Measurements from ENCODE around the gene LIPE. TPM values are rescaled to one million over a fixed set of nuclear protein-coding genes. Genes with fewer than 3 reads are reported as not detected.

The LIPE gene
- total RNA-seq, 1 experiment from 2014 or later, result 17.1 TPM

- H3K27me3 Mint-ChIP-seq (ENCODE audit: unreplicated experiment), result peaks cover 48% of the 10 kb centered on the region
- no peak overlapping the region for H3K4me3 Mint-ChIP-seq (ENCODE audit: low read depth, unreplicated experiment)
- intact Hi-C loops (cut with micrococcal nuclease; ENCODE audit: unreplicated experiment), result no loop called here
- no peak overlapping the region for H3K27ac Mint-ChIP-seq (ENCODE audit: unreplicated experiment)
- H3K9me3 Mint-ChIP-seq (ENCODE audit: low read depth, unreplicated experiment), result no peaks in the 10 kb centered on the region
- no TSS peak for BruUV-seq (replicated peaks)
- DNase-seq, result no peak
- H3K36me3 Mint-ChIP-seq (ENCODE audit: insufficient read depth, unreplicated experiment), result peaks cover 6% of the 10 kb centered on the region
- no peaks in the 10 kb centered on the region for H3K4me1 Mint-ChIP-seq (ENCODE audit: low read depth, unreplicated experiment)
- no peak for TF ChIP-seq CTCF (IDR thresholded peaks at IDR 0.05; ENCODE audit: unreplicated experiment)
- CTCF ChIA-PET, result interaction anchor here (0.7 to 1.1 kb wide), 3 partner anchors 16 to 53 kb away, joined by 3 to 7 read pairs (median 3); no protein-coding TSS in a partner anchor
Observed at GRCh38 chr19:42380155-42380554, 47.0 kb downstream of the LIPE start.

GRCh38 chr19:42378225-42379215 is 48.7 kb downstream of the LIPE start:
- Mint-ChIP-seq H3K36me3 (ENCODE audit: insufficient read depth, unreplicated experiment) (peaks cover 6% of the 10 kb centered on the region), H3K4me1 (ENCODE audit: low read depth, unreplicated experiment) (no peaks in the 10 kb centered on the region), H3K9me3 (ENCODE audit: low read depth, unreplicated experiment) (no peaks in the 10 kb centered on the region), H3K4me3 (ENCODE audit: low read depth, unreplicated experiment) (no peak overlapping the region), H3K27ac (ENCODE audit: unreplicated experiment) (no peak overlapping the region), H3K27me3 (ENCODE audit: unreplicated experiment) (peaks cover 46% of the 10 kb centered on the region)
- TF ChIP-seq CTCF (IDR thresholded peaks at IDR 0.05; ENCODE audit: unreplicated experiment), result no peak
- intact Hi-C loops (cut with micrococcal nuclease; ENCODE audit: unreplicated experiment), result no loop called here
- no TSS peak for BruUV-seq (replicated peaks)
- no peak for DNase-seq
- CTCF ChIA-PET, result interaction anchor here (0.5 kb wide), 1 partner anchor 156 kb away, joined by 3 read pairs; no protein-coding TSS in a partner anchor

DNA sequence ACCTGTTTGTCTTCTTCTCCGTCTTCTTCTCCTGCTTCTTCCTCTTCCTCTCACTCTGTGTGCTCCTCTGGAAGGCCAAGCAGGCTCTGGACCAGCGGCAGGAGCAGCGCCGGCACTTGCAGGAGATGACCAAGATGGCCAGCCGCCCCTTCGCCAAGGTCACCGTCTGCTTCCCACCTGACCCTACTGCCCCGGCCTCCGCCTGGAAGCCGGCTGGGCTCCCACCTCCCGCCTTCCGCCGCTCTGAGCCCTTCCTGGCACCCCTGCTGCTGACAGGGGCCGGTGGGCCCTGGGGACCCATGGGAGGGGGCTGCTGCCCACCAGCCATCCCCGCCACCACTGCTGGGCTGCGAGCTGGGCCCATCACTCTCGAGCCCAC is 51.0 kb downstream of the LIPE start:
- H3K27me3 Mint-ChIP-seq (ENCODE audit: unreplicated experiment), result peaks cover 26% of the 10 kb centered on the region
- no peak overlapping the region for H3K27ac Mint-ChIP-seq (ENCODE audit: unreplicated experiment)
- no peak for DNase-seq
- no peaks in the 10 kb centered on the region for H3K9me3 Mint-ChIP-seq (ENCODE audit: low read depth, unreplicated experiment)
- TF ChIP-seq CTCF (IDR thresholded peaks at IDR 0.05; ENCODE audit: unreplicated experiment), result no peak
- CTCF ChIA-PET, result no interaction called here
- H3K4me1 Mint-ChIP-seq (ENCODE audit: low read depth, unreplicated experiment), result no peaks in the 10 kb centered on the region
- peaks cover 11% of the 10 kb centered on the region for H3K36me3 Mint-ChIP-seq (ENCODE audit: insufficient read depth, unreplicated experiment)
- H3K4me3 Mint-ChIP-seq (ENCODE audit: low read depth, unreplicated experiment), result no peak overlapping the region
- intact Hi-C loops (cut with micrococcal nuclease; ENCODE audit: unreplicated experiment), result no loop called here
- BruUV-seq (replicated peaks), result no TSS peak

DNA sequence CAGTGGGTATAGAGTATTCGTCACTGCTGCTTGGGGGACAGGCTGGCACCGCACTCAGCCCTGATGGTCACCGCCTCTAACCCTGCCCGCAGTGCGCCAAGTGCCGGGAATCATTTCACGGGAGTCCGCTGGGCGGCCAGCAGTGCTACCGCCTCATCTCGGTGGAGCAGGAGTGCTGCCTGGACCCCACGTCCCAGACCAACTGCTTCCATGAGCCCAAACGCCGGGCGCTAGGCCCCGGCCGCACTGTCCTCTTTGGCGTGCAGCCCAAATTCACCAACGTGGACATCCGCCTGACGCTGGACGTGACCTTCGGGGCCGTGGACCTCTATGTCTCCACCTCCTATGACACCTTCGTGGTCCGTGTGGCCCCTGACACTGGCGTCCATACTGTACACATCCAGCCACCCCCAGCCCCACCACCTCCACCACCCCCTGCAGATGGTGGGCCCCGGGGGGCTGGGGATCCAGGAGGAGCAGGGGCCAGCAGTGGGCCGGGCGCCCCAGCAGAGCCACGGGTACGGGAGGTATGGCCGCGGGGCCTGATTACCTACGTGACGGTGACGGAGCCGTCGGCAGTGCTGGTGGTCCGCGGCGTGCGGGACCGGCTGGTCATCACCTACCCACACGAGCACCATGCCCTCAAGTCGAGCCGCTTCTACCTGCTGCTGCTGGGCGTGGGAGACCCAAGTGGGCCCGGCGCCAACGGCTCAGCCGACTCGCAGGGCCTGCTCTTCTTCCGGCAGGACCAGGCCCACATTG is 51.6 kb downstream of the LIPE start:
- no peaks in the 10 kb centered on the region for H3K4me1 Mint-ChIP-seq (ENCODE audit: low read depth, unreplicated experiment)
- no peak for DNase-seq
- H3K36me3 Mint-ChIP-seq (ENCODE audit: insufficient read depth, unreplicated experiment), result peaks cover 13% of the 10 kb centered on the region
- H3K4me3 Mint-ChIP-seq (ENCODE audit: low read depth, unreplicated experiment), result no peak overlapping the region
- peaks cover 24% of the 10 kb centered on the region for H3K27me3 Mint-ChIP-seq (ENCODE audit: unreplicated experiment)
- intact Hi-C loops (cut with micrococcal nuclease; ENCODE audit: unreplicated experiment), result no loop called here
- H3K9me3 Mint-ChIP-seq (ENCODE audit: low read depth, unreplicated experiment), result no peaks in the 10 kb centered on the region
- no TSS peak for BruUV-seq (replicated peaks)
- CTCF ChIA-PET, result no interaction called here
- H3K27ac Mint-ChIP-seq (ENCODE audit: unreplicated experiment), result no peak overlapping the region
- no peak for TF ChIP-seq CTCF (IDR thresholded peaks at IDR 0.05; ENCODE audit: unreplicated experiment)
